NCI-H460 (cell line): ENCODE measurements around the gene TRAF4. TPM values are rescaled to one million over a fixed set of nuclear protein-coding genes. Genes with fewer than 3 reads are reported as not detected.
"Not testable (repeated sequence)": the region's sequence is repeated elsewhere in the genome, so short reads cannot be mapped to it uniquely, and the experiment has no call there.

Experiments used
- DNase-seq: peaks from one replicate; pipeline ENCODE4 v3.0.0-alpha.2; 2016; ENCODE audit warnings: low read depth; ENCODE audit errors: extremely low read depth
- total RNA-seq: library from RNA; depleted of rRNA; stranded (reverse); fragments of >200 nt; shearing (Covaris generic); gene quantifications from 2 replicates; pipeline ENCODE4 v1.2.3, GENCODE V29; 2014

TRAF4 gene
- total RNA-seq, 1 experiment from 2014 or later: 79.4 TPM

DNA sequence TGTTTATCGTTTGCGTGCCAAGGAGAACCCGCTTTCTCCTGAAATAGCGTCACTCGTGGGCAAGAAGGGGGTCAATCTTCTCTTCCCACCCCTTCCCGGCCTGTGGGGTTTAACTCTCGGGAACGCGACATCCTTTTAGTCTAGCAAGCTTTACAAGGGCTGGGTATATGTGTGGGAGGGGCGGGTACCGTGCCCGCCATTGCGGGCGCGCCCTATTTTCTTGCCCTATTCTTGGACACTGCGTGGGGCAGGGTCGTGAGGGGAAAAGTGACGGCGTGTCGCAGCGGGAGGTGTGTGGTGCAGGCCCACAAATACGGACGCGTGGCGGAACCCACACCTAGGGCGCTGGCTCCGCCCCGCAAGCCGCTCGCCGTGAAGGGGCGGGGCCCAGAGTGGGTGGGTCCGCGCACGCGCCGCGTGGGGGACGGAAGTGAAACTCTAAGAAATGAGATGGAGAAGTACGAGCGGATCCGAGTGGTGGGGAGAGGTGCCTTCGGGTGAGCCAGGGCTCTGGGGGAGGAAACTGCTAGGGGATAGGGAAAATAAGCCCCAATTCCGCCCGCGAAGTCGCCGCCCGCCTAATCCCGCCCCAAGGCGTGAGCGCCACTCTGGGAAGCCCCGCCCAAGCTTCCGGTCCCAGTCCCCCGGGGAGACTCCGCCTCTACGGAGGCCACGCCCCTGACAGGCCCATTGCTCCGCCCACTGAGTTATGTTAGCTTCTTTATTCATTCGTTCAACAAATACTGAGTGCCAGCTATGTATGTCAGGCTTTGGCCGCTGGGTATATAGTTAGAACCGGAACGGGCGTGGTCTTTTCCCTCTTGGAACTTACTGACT lies 15.2 kb upstream of the TRAF4 start, which contains the start of gene NEK8:
Gene NEK8, plus strand, starts transcription at position 425 of the 837 bp plus-strand sequence. Its CDS starts 26 bp downstream, at position 451.
- DNase-seq: peak; percentile 96

GRCh38 chr17:28729950-28730330 lies 13.9 kb upstream of the TRAF4 start:
- no peak for DNase-seq

DNA sequence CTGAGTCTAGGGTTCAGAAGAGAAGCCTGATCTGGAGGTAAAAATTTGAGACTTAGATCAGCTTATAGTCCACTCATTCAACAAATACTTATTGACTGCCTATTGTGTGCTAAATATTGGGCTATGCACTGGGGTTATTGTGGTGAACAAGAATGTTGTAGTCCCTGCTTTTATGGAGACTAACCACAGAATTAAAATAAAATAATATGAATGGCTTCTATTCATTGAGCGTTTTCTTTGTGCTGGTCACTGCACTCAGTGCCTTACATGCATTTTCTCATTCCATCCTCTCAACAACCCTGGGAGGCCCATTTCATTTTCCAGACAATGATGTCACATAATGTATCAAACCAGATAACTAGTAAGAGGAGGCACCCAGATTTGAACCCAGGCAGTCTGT lies 10.5 kb upstream of the TRAF4 start:
- no peak for DNase-seq

- no peak for DNase-seq
Measured at GRCh38 chr17:28734712-28735241, 9.0 kb upstream of the TRAF4 start.

DNA sequence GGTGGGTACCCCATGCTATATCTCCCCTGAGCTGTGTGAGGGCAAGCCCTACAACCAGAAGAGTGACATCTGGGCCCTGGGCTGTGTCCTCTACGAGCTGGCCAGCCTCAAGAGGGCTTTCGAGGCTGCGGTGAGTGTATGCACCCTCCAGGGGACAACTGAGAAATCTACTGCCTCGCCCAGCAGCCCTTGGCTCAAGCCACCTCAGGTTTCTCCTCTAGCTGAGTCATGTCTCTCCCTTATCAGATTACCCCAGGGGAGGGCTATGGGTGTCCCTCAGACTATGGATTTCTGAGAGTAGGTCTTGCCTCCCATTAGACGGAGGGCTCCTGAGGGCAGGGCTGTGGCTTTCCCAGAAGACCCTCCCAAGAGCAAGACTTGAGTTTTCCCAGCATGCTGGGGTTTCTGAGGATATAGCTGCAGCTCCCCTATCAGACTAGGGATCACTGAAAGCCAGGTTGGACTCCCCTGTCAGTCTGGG lies 8.5 kb upstream of the TRAF4 start:
- no peak for DNase-seq

- DNase-seq: not testable (repeated sequence)
Measured at GRCh38 chr17:28735913-28736769, 7.7 kb upstream of the TRAF4 start.

DNA sequence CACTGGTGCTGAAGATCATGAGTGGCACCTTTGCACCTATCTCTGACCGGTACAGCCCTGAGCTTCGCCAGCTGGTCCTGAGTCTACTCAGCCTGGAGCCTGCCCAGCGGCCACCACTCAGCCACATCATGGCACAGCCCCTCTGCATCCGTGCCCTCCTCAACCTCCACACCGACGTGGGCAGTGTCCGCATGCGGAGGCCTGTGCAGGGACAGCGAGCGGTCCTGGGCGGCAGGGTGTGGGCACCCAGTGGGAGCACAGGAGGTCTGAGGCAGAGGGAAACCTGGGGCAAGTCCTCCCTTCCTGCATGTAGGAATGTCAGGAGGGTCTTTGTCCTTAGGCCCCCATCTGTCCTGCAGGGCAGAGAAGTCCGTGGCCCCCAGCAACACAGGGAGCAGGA lies 6.5 kb upstream of the TRAF4 start:
- DNase-seq: no peak

GRCh38 chr17:28737770-28738679 lies 5.8 kb upstream of the TRAF4 start:
- no peak for DNase-seq

DNA sequence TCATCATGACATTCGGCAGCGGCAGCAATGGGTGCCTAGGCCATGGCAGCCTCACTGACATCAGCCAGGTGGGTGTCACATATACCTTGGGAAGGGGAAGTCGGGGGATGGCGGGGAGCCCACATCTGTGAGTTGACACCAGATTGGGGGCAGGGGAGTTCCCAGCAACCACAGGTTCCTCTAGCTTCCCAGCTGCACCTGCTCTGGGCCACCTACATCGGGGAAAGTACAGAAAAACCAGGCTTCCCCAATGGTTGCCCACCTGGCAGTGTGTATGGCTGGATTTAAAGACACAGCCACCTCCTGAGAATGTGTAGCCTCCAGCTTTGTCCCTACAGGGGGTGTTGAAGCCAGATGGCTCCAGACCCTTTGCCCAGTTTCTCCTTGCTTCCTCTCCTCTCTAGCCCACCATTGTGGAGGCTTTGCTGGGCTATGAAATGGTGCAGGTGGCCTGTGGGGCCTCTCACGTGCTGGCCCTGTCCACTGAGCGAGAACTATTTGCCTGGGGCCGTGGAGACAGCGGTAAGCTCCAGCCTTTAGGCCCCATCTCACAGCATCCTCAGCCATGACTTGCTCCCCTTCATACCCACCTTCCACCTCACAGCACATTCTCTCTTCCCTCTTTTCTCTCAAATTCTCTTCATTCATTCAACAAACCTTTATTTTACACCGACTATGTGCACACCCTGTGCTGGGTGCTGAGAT lies 5.0 kb upstream of the TRAF4 start:
- DNase-seq: no peak

DNA sequence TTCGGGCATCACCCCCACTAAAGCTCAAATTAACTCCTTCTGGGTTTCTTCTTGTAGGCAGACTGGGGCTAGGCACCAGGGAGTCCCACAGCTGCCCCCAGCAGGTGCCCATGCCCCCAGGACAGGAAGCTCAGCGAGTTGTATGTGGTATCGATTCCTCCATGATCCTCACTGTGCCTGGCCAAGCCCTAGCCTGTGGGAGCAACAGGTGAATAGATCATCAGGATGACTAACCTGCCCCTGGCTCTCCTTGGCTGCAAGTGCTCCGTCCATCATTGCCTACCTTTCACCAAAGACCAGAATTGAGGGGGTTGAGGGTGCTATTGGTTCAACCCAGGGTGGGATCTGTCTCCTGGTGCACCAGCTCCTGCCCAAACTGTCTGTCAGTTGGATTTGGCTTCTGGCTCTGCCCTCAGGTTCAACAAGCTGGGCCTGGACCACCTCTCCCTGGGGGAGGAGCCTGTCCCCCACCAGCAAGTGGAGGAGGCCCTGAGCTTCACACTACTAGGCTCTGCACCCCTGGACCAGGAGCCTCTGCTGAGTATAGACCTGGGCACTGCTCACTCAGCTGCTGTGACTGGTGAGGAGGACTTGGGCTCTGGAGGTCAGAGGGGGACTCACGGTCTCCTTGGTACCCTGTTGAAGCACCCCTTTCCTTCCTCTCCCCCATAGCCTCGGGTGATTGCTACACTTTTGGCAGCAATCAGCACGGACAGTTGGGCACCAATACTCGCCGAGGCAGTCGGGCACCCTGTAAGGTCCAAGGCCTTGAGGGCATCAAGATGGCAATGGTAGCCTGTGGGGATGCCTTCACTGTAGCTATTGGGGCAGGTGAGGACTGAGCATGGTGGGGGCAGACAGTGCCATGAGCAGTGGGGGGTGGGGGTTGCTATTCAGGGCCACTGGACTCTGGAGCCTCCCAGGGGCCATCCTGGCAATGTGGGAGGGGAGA lies 3.1 kb upstream of the TRAF4 start:
- DNase-seq: no peak

DNA sequence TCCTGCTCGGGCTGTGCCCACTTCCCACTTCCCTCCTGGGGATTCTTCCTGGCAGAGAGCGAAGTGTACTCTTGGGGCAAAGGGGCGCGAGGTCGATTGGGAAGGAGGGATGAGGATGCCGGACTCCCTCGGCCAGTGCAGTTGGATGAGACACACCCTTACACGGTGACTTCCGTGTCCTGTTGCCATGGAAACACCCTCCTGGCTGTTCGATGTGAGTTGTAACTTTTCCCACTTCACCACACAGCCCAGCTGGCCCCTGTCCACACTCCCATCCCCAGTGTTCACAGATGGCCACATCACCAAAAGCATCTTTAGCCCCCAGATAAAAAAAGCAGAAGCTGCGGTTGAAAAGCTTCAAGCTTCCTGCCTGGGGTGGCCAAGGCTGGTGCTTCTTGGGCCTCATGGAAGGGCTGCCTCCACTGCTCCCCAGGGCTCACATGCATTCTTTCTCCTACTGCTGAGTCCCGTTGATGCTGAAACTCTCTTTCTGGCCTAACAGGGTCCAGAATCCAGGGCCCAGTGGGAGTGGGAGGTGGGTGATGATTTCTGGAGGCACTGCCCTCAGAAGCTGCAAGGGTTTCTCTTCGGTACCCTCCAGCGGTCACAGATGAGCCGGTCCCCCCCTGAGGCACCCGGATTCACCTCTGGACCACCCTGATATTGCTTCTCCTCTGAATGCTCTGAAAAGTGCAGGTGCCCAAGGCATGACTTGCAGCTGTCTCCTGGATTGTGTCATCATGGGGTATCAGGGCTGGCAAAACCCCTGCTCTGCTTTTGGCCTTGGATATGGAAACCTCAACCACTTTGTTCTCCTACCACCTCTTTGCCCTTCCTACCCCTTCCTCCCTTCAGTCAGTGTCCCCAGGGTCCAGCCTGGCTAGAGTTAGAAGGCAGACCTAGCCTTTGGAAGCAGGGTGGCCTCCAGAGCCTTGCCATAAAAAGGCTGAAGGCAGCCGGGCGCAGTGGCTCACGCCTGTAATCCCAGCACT lies 2.2 kb upstream of the TRAF4 start:
- DNase-seq: no peak

DNA sequence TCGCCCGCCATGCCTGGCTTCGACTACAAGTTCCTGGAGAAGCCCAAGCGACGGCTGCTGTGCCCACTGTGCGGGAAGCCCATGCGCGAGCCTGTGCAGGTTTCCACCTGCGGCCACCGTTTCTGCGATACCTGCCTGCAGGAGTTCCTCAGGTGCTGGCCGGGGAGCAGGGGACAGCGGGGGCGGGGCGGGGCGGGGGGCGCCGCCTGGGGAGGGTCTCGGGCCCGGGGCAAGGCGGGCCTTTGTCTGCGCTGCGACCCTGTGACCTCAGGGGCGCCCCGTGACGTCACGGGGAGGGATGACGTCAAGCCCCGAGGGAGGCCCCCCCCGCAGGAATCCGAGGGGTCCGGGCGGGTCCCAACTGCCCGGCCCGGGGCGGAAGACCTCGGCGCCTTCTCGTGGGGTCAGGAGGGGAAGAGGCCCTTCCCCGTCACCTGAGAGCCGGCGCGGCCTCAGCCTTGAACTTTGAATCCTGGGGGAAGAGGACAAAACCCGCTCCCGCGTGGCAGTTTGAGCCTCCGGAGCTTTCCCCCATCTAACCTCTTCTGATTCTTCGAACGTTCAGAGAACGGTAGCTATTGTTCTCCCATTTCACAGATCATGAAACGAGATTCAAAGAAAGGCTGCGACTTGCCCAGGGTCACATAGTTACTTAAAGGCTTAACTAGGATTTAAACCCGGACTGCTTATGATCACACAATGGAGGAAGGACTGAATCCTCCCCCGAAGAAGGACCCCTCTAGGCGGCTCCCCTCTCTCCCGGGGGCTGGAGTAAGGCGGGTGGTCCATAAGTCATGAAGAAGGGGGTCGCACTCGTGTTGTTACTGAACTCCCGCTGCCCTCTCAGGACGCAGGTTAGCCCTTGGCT lies 527 bp downstream of the TRAF4 start:
- DNase-seq: no peak

- DNase-seq: no peak
Measured at GRCh38 chr17:28744972-28745785, 1.4 kb downstream of the TRAF4 start.

DNA sequence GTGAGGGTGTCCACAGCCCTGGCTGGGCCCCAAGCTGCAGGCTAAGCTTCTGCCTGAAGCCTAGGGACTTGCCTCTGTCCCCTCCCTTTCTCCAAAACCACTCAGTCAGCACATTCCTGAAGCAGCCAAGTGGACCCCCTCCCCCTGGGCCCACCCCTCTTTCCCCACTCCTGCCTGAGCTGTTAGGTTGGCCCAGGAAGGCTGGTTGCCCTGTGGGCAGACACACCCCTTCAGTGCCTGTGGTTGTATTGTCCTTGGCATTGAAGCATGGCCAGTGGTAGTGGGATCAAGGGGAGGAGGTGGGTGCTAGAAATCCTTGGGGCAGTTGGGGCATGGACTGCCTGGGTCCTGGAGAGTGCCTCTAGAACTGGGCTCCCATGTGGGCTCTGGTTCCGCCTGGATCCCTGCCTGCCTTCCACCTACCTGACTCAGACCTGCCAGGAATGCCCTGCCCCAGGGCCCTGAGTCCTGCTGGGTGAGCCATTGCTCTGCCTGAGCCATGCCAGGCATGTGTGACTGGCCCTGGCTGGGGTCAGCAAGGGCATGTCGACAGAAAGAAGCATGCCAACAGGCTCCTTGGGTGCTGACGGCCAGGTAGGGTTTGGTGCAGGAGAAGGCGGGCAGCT lies 2.1 kb downstream of the TRAF4 start:
- no peak for DNase-seq

- no peak for DNase-seq
Measured at GRCh38 chr17:28746611-28747050, 2.8 kb downstream of the TRAF4 start.
